Activated naive CD4-positive, alpha-beta T cell (primary cell): ENCODE results near the gene DISP3.

Source experiments
- DNase-seq, 4 experiments: peaks; one replicate each; lab custom pipeline; 2025; lab: John Stamatoyannopoulos, UW

The DISP3 gene

GRCh38 chr1:11529330-11529729 is 50.4 kb downstream of the DISP3 start:
- no peak for DNase-seq

GRCh38 chr1:11529763-11530730 is 51.1 kb downstream of the DISP3 start:
- DNase-seq = no peak

GRCh38 chr1:11530731-11531311 is 51.9 kb downstream of the DISP3 start:
- DNase-seq = no peak

- DNase-seq = no peak
These were observed 52.4 kb downstream of the DISP3 start for GRCh38 chr1:11531314-11531870.

- DNase-seq = no peak
These were observed 53.0 kb downstream of the DISP3 start for GRCh38 chr1:11531943-11532342.

- no peak for DNase-seq
These were observed 55.1 kb downstream of the DISP3 start for GRCh38 chr1:11533790-11534787.

GRCh38 chr1:11534846-11535245 is 55.9 kb downstream of the DISP3 start:
- no peak for DNase-seq

- DNase-seq = no peak
These were observed 56.4 kb downstream of the DISP3 start for GRCh38 chr1:11535316-11535715.

GRCh38 chr1:11535761-11536572 is 57.0 kb downstream of the DISP3 start:
- no peak for DNase-seq

GRCh38 chr1:11536573-11537379 is 57.8 kb downstream of the DISP3 start:
- DNase-seq = no peak

GRCh38 chr1:11537380-11537764 is 58.4 kb downstream of the DISP3 start:
- no peak for DNase-seq

- no peak for DNase-seq
These were observed 59.1 kb downstream of the DISP3 start for GRCh38 chr1:11537854-11538591.

GRCh38 chr1:11538886-11539285 is 59.9 kb downstream of the DISP3 start:
- no peak for DNase-seq

- DNase-seq = no peak
These were observed 61.2 kb downstream of the DISP3 start for GRCh38 chr1:11539850-11540772.

- DNase-seq = no peak
These were observed 61.8 kb downstream of the DISP3 start for GRCh38 chr1:11540773-11541160.

- DNase-seq = no peak
These were observed 62.3 kb downstream of the DISP3 start for GRCh38 chr1:11541236-11541635.

- no peak for DNase-seq
These were observed 63.0 kb downstream of the DISP3 start for GRCh38 chr1:11541956-11542355.

- DNase-seq = no peak
These were observed 64.4 kb downstream of the DISP3 start for GRCh38 chr1:11543392-11543791.
